ENCODE results near the gene PCBD1.

PCBD1 gene

DNA sequence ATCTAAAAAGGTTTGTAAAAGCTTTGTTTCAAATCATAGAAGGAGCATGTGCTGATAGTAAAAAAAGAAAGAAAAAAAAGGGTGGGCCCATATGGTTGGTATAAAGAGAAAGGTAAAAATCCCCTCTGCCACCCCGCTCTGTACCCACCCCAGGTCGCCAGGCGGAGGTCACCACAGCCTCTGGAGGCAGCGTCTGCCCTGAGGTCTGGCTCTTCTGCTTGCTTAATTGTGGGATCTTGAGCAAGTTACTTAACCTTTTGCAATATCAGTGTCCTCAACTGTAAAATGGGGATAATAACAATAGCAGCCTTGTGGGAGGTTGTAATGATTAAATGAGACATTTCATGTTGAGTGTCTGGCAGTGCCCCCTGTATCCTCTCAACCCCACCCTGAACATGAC, 10.7 kb upstream of the PCBD1 start:
- no peak overlapping the region for H3K4me3 ChIP-seq (ENCODE audit: low read depth, low read length)
- no peak for DNase-seq (ENCODE audit: low read depth)
- no peak for TF ChIP-seq CTCF (IDR thresholded peaks at IDR 0.05; ENCODE audit: control insufficient read depth, extremely low read depth, insufficient read depth)

- DNase-seq (ENCODE audit: low read depth) = no peak
- H3K4me3 ChIP-seq (ENCODE audit: low read depth, low read length) = no peak overlapping the region
- no peak for TF ChIP-seq CTCF (IDR thresholded peaks at IDR 0.05; ENCODE audit: control insufficient read depth, extremely low read depth, insufficient read depth)
Observed at GRCh38 chr10:70898687-70899086, 10.3 kb upstream of the PCBD1 start.

GRCh38 chr10:70896551-70896950, 8.2 kb upstream of the PCBD1 start:
- no peak for DNase-seq (ENCODE audit: low read depth)

DNA sequence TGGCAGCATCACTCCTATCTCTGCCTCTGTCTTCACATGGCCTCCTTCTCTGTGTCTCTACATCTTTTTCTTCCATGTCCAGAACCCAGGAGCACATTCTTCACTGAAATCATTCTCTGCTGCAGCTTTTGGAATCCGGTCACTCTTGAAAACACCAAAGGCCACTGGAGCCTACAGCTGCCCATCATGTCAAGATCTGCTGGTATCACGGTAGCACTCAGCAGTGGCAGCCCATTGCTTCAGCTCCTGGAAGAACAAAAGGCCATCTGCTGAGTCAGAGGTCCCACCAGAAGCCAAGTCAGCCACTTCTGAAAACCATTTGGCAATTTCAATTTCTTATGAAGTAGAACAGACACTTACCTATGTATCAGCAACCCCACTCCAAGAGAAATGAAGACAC, 6.1 kb upstream of the PCBD1 start:
- no peak overlapping the region for H3K4me3 ChIP-seq (ENCODE audit: low read depth, low read length)
- TF ChIP-seq CTCF (IDR thresholded peaks at IDR 0.05; ENCODE audit: control insufficient read depth, extremely low read depth, insufficient read depth) = no peak
- no peak for DNase-seq (ENCODE audit: low read depth)

More at GRCh38 chr10:70896551-70896950, 8.2 kb upstream of the PCBD1 start:
- H3K4me3 ChIP-seq (ENCODE audit: low read depth, low read length) = no peak overlapping the region
- no peak for TF ChIP-seq CTCF (IDR thresholded peaks at IDR 0.05; ENCODE audit: control insufficient read depth, extremely low read depth, insufficient read depth)

DNA sequence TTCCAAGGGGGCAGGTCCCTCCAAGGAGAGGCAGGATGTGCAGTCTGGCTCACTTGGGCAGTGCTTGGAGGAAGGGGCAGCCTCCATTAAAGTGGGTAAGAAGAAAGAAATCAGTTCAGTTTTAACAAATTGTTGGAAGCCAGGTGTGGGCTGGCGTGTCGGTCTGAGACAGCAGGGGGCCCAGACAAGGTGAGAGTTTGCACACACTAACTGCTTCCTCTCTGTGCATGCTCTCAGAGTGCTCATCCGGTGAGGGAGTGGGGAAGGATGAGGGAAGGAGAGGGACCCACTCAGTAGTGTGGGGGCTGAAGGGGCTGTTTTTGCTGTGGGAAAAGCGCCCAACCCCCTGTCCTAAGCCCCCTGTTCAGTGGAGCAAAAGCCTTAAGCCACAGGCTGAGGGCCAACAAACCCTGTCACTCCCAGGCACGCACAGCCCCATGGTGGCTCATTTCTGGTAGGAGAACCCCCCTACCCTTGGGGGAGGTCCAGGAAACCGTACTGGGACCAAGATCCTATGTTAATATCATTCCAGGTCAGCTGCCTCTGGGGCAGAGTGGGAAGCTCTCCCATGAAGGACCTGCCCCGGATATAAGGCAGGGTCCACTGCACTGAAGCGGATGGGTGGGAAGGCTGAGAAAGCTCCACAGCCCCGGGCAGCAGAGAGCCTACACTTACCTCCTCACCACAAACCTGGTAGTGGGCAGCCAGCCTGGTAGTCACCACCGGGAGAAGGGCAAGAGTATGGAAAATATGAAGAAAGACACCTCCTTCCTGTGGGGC, 5.1 kb upstream of the PCBD1 start:
- no peak for TF ChIP-seq CTCF (IDR thresholded peaks at IDR 0.05; ENCODE audit: control insufficient read depth, extremely low read depth, insufficient read depth)
- H3K4me3 ChIP-seq (ENCODE audit: low read depth, low read length) = no peak overlapping the region
- no peak for DNase-seq (ENCODE audit: low read depth)

- no peak for DNase-seq (ENCODE audit: low read depth)
- no peak for TF ChIP-seq CTCF (IDR thresholded peaks at IDR 0.05; ENCODE audit: control insufficient read depth, extremely low read depth, insufficient read depth)
- H3K4me3 ChIP-seq (ENCODE audit: low read depth, low read length) = no peak overlapping the region
Observed at GRCh38 chr10:70892631-70893030, 4.3 kb upstream of the PCBD1 start.

- H3K4me3 ChIP-seq (ENCODE audit: low read depth, low read length) = no peak overlapping the region
- no peak for TF ChIP-seq CTCF (IDR thresholded peaks at IDR 0.05; ENCODE audit: control insufficient read depth, extremely low read depth, insufficient read depth)
- no peak for DNase-seq (ENCODE audit: low read depth)
Observed at GRCh38 chr10:70891627-70892026, 3.3 kb upstream of the PCBD1 start.

Data from LNCaP clone FGC (cell line).